Activated CD4-positive, alpha-beta T cell treated with anti-CD3 and anti-CD28 coated beads, Interleukin-2, amount 50 U/mL, for 1 hour (primary cell): ENCODE measurements around the gene NPTN.
"Not testable (repeated sequence)": the region's sequence is repeated elsewhere in the genome, so short reads cannot be mapped to it uniquely, and the experiment has no call there.

ENCODE experiments used
- DNase-seq: peaks from one replicate; pipeline ENCODE4 v3.0.0-alpha.2; 2020

The NPTN gene

GRCh38 chr15:73633111-73633990 is at the start of gene NPTN:
TSS of gene NPTN (minus strand) at chr15:73633389. CDS start at chr15:73633215, 174 bp downstream.
- DNase-seq: peak; percentile 98

- DNase-seq: no peak
These were observed 49.5 kb upstream of the NPTN start for GRCh38 chr15:73682600-73683090.

GRCh38 chr15:73681856-73682599 is 48.8 kb upstream of the NPTN start:
- no peak for DNase-seq

- no peak for DNase-seq
These were observed 47.9 kb upstream of the NPTN start for GRCh38 chr15:73681063-73681462.

- DNase-seq: no peak
These were observed 47.4 kb upstream of the NPTN start for GRCh38 chr15:73680549-73680948.

GRCh38 chr15:73679964-73680363 is 46.8 kb upstream of the NPTN start:
- no peak for DNase-seq

GRCh38 chr15:73679180-73679579 is 46.0 kb upstream of the NPTN start:
- no peak for DNase-seq

GRCh38 chr15:73678498-73678897 is 45.3 kb upstream of the NPTN start:
- DNase-seq: no peak

- DNase-seq: no peak
These were observed 44.5 kb upstream of the NPTN start for GRCh38 chr15:73677733-73678132.

- peak; percentile 53 for DNase-seq
These were observed 44.0 kb upstream of the NPTN start for GRCh38 chr15:73677146-73677607.

- no peak for DNase-seq
These were observed 41.4 kb upstream of the NPTN start for GRCh38 chr15:73674587-73674986.

GRCh38 chr15:73660455-73660854 is 27.3 kb upstream of the NPTN start:
- DNase-seq: no peak

GRCh38 chr15:73658645-73659044 is 25.5 kb upstream of the NPTN start:
- DNase-seq: no peak

- no peak for DNase-seq
These were observed 22.5 kb upstream of the NPTN start for GRCh38 chr15:73655724-73656123.

GRCh38 chr15:73654659-73655058 is 21.5 kb upstream of the NPTN start:
- DNase-seq: no peak

- no peak for DNase-seq
These were observed 17.4 kb upstream of the NPTN start for GRCh38 chr15:73650416-73651126.

GRCh38 chr15:73648014-73648295 is 14.8 kb upstream of the NPTN start:
- DNase-seq: no peak

- no peak for DNase-seq
These were observed 14.2 kb upstream of the NPTN start for GRCh38 chr15:73647259-73648013.

- DNase-seq: not testable (repeated sequence)
These were observed 6.3 kb upstream of the NPTN start for GRCh38 chr15:73639464-73639863.

GRCh38 chr15:73637527-73637926 is 4.3 kb upstream of the NPTN start:
- no peak for DNase-seq

GRCh38 chr15:73633991-73634495 is 854 bp upstream of the NPTN start:
- no peak for DNase-seq

- DNase-seq: no peak
These were observed 525 bp downstream of the NPTN start for GRCh38 chr15:73632670-73633058.
